ENCODE results near the gene PPP2R2B.

Gene PPP2R2B

DNA sequence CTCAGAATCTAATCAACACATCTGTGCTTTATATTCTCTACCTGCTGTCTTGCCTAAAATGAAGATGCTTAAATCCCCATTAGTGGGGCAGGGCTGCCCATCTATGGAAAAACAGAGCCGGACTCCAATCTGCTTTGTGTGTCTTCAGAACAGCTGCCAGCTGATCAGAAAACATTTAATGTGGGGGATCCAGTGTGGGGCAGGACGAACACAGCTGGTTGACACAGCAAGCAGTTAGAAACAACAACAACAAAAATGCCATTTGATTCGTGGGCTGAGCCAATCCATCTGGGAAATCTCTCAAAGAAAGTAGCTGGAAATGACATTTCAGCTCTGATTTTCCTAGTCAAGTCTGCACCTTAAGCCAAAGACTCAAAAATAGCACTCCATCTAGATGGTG, 99.8 kb downstream of the PPP2R2B start:
- no peak for DNase-seq

DNA sequence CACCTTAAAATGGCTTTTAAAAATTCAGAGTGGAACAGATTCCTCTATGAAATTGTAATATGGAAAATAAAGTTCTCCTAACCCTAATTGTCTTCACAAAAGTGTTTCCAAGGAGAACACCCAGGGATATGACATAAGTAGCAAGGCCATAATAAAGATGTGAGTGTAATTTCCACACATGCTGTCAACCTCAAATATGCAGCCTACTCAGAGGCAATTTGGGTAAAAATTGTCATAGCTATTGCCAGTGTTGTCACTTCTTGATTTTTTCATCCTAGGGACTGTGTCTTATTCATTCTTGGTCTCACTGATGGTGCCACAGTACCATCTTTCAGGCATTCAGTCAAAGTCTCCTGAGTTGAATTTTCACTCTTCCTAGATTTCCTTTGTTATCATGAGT, 100.3 kb downstream of the PPP2R2B start:
- DNase-seq, result no peak

DNA sequence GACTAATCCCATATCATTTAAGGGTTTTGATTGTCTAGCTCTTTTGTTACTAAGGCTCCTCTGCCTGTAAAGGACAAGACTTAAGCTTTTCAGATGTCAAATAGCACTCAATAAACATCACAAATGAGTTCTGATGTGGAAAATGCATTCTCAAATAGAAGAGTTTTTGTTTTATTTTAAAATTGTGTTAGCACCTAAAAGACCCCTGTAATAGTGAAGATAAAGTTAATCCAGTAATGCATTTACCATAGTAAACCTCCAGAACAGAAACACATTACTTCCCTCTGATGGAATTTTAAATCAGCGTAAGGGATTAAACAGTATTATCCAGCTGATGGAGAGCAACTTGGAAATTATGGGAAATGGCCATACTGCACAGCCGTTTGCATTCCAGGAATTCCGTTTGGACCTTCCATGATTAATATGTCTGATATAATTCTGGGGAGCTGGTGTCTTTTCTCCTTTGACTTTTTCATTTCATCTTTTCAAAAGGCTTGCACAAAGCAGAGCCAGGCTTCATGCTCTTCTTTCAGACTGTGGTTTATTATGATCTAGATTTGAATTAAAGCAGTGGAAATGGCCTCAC, 105.6 kb downstream of the PPP2R2B start:
- no peak for DNase-seq

DNA sequence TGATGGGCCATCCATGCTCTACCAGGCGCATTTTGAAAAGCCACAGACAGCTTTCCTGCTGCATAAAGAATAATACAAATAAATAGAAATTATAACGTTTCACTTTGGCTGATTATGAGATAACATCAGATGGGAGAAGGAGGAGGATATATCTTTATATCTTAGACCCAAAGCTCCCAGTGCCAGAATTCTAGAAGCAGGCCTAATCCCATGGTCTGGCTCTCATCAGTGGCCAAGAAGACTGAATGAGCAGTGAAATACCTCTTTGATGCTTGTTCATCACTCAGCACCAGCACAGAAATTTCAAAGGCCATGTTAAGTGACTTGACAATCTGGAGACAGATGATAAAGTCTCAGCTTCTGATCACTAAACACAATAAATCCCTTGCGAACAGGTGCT, 107.6 kb downstream of the PPP2R2B start:
- no peak for DNase-seq

DNA sequence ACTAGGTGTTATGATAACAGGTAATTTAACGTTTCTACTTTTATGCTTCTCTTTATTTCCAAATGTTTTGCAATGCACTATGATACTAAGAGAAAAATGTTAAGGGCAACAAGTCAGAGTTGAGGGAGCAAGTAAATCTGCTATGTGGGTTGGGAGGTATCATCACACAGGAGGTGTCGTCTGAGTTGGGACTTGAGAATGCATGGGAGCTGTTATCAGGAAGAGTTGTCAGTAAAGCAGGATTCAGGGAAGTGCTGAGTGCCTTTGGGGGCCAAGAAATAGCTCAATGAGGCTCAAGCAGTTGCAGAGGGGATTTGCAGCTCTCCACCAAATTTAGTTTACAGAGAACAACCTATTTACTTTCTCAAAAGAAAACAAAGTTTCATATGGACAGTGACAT, 108.0 kb downstream of the PPP2R2B start:
- no peak for DNase-seq

DNA sequence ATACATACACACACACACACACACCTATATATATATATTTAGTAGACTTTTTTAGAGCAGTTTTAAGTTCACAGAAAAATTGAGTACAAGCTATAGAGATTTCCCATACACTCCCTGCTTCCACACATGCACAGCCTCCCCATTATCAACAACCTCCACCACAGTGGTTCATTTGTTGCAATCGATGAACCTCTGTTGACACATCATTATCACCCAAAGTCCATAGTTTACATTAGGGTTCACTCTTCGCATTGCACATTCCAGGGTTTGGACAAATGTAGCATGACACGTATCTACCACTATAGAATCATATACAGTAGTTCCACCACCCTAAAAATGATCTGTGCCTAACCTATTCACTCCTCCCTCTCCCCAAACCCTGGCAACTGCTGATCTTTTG, 111.0 kb downstream of the PPP2R2B start:
- DNase-seq, result no peak

DNA sequence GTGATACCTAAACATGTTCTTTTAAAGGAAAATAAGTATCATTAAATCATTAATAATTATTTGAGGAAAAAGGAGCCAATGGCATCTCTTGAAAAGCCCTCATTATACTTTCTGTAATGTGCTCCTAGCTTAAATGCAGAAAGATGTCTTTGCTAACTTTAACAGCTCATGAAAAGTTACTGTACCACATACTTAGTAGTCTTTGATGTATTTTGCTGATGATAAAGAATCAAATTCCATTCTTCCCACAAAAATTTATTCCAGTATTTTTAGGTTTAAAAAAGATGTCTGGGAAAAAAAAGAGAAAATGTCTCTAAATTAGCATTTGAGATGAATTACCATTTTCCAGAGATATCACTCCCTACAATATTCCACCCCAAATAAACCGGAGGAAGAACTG, 112.5 kb downstream of the PPP2R2B start:
- no peak for DNase-seq

DNA sequence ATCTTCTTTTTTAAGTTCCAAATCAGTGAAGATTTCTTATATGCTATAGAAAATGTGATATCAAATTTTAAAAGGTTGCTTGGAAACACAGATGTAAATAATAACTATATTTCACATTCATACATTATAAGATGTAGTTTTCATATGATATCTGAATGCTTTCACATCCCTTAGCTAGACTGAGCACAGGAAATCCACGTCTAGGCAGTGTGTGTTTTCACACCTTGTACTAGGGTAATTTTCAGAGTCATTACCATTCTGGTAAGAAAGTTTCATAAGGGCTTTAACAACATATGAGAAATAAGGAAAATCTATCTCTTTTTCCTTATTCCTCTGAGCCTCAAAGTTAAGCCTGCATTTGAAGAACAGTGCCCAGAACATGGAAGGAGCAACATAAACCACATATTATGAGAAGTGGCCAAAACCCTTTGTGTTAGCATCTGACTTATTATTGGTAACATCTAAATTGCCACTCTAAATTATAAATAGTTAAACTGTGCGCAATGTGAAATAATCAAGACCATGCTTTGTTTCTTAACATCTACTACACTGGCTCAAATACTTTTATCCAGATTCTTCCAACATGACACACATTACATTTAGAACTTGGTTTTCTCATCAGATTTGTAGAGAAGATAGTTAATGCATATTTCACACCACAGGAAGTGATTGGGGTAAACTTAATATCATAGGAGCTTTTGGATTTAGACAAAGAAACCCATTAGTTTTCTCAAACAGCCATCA, 113.3 kb downstream of the PPP2R2B start:
- no peak for DNase-seq

DNA sequence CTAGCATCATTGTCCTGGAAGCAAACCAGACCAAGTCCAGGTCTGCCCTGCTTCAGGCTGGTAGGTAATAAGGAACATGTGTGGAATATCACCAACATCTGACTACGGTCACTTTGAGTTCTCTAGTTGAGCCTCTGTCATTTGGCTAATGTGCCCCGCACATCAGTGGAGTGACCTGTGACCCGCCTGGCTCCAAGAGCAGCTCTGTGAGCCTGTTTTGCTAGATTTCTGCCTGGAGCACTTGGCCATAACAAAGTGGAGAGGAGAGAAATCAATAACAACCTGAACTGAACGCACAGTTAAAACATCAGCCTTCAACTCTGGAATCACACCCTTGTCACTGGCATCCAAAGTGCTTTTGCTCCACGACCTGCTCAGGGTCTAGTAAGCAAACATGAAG, 115.7 kb downstream of the PPP2R2B start:
- no peak for DNase-seq

DNA sequence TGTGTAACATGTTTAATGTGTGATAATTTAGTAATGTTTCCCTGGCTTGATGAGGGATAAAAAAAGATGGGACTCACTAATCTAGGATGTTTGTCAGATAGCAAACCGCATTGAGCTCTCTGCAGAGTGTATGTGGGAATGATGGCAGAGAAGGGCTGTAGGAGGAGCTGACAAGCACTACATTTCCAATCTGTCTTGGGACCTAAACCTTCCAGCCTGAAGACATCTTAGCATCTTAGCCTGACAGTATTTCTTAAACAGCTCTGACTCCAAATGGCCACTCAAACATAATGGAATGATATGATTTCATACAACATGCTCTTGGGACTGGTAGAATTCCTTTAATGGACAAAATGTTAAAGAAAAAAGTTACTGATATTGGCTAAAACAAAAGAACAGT, 116.7 kb downstream of the PPP2R2B start:
- no peak for DNase-seq

DNA sequence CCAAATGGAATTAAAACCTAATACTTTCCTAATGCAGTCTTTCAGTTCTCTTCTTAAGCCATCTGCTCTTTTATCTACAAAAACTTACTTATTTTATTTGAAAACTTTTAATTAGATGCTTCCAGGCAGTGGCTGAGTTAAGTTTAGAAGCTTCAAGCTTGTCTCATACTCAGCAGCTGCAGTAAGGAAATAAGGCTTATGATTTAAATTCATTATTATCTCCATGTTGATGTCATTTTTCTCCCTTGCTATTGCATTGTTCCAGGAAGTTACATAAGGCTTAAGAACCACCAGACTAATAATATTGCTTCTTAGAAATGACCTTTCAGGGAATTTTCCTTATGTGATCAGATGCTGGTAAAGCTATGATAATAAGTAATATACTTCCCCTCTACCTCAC, 119.6 kb downstream of the PPP2R2B start:
- DNase-seq, result no peak

DNA sequence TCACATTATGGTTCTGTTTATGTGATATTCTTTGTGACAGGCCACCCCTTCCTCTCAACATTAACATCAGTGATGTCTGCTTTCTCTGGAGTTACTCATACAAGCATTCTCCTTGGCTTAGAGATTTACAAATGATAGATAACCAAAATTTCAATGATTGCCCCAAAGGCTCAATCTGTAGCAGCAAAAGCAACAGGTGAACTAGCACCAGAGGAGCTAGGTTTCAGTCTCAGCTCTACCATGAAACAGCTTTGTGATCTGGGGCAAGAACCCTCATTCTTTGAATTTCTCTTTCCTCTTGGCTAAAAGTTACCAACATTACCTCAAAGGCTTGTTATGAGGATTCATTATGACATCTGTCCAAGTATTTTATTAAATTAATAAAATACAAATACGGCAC, 120.5 kb downstream of the PPP2R2B start:
- DNase-seq, result no peak

DNA sequence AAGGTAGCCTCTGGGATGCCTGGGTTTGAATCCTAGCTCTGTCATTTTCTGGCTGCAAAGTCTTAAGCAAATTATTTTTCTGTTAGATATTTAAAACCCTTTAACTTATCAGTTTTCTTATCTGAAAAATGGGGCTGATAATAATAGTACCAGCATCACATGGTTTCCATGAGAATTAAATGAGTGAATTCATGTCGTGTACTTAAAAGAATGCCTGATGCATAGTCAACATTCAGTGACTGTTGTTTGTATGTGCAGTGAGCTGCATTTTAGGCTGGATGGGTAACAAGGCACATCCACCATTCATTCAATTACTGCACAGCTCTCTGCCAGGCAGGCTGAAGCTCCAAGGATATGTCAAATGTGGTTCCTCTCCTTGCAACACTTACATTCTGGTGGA, 122.0 kb downstream of the PPP2R2B start:
- no peak for DNase-seq

DNA sequence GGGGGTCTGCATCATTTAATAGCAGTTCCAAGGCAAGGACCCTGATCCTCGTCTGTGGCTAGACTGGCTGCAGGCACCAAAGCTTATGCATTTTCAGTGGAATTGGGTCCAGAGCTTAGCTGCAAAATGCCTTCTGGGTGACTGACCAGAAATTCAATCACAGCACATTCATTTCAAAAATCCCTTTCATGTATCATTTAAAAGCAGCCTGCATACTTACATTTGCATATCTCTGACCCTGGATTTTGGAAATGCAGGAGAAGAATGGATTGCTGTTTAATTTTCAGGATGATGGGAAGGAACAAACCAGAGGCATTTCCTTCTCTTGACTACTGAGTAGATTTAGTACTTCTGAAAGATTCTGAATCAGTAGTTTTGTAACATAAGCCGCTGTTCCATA, 122.8 kb downstream of the PPP2R2B start:
- DNase-seq, result no peak

DNA sequence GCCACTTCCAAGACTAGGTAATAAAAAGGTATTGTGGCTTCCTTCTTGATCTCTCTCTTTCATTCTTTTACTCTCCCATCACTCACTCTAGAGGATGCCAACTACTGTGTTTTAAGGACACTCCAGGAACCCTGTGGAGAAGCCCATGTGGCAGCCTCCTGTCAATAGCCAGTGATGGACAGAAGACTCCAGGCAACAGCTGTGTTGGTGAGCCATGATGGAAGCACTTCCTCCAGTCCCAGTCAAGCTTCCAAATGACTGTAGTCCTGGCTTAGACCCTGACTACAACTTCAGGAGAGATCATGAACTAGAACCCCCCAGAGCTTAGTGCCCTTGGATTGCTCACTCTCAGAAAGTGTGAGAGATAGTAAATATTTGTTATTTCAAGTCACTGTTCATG, 123.9 kb downstream of the PPP2R2B start:
- DNase-seq, result no peak

DNA sequence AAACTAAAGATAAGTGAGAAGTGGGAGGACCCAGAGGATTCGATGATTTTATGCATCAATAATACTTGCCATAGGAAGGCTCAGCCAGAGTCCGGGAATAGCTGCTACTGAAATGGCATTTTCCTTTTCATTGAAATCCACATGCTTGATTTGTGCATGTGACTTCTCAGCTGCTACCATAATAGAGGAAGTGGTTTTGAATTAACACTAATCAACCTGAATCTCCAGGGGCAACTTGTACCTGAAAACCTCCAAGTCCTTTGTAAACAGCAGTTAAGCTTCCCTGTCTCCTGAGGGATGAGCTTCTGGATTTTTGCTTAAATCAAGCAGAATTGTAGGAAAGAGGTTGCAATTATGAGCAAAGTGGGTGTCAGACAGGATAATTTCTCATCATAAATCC, 124.9 kb downstream of the PPP2R2B start:
- no peak for DNase-seq

DNA sequence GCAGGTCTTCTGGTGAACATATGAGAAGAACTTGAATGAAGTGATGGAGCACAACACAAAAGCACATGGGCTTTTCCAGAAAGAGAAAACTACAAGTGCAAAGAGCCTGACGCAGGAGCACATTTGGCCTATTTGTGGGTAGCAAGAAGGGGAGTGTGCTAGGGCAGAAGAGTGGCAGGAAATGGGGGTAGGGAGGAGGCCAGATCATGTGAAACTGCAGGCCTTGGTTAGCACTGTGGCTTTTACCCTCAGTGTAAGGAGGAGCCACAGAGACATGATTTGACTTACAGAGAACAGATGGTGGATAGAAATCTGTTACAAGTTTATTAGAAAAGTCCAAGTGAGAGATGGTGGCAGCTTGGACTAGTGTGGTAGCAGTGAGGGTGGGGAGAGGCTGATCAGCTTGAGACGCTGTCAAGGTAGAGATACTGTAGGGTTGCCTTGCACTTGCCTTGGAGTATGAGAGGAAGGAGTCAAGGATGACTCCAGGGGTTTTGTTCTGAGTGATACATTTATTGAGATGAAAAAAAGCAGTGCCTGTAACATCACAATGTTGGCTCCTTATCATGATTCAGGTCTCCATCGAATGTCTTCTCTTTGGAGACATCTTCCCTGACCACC, 126.7 kb downstream of the PPP2R2B start:
- DNase-seq, result peak; percentile 31

DNA sequence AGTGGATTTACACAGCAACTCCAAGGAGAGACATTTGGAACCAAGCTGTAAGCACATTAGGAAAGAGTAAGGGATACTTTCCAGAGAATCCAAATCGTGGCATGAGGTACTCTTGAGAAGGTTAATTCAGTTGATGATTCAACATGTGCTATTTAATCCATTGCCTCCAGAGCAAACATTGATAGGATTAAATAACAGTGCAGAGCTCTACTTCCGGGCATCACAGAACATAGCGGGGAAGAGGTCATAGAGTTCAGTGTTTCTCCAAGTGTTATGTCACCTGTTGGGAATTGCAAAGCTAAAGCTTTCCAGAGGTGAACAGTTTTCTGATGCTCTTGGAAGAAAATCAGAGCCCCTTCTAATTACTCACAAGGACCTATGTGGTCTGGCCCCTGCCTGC, 127.5 kb downstream of the PPP2R2B start:
- DNase-seq, result no peak

DNA sequence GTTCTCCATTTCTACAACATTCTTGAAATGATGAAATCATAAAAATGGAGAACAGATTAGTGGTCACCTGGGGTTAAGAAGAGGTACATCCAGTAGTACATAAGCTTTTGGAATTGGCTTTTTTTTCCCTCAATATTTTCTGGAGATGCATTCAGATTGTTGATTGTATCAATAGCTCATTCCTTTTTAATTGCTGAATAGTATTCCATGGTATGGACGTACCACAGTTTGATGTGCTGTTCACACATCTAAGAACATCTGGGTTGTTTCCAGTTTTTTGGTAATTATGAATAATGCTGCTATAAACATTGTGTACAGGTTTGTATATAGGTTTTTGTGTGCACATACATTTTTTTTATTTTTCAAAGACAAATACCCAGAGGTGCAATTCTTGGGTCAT, 130.0 kb downstream of the PPP2R2B start:
- DNase-seq, result no peak

DNA sequence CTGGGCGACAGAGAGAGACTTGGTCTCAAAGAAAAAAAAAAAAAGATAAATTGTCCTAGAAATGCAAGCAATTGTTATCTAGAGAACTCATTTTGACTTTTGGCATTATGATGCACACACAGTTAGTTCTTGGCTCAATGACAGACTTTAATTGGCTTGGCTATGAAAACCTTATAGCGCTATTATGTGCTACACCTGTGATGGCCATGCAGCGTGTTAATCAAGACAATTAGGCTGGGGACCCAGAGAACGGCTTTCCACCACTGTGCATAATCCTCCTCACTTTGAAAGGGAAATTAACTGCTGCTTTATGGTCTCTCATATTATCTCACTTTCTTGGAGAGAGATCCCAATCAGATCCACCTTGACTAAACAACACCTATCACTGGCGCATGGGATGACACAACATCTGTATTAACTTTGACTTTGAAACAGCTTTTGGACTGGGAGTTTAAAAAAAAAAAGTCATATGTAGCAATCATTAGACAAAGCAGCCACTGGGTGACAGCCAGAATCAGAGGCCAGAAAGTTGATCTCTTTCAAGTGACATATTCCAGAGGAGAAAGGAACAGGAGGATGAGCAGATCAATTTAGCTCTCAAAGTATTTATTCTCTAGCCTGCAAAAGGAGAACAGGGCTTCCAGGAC, 132.5 kb downstream of the PPP2R2B start:
- no peak for DNase-seq

DNA sequence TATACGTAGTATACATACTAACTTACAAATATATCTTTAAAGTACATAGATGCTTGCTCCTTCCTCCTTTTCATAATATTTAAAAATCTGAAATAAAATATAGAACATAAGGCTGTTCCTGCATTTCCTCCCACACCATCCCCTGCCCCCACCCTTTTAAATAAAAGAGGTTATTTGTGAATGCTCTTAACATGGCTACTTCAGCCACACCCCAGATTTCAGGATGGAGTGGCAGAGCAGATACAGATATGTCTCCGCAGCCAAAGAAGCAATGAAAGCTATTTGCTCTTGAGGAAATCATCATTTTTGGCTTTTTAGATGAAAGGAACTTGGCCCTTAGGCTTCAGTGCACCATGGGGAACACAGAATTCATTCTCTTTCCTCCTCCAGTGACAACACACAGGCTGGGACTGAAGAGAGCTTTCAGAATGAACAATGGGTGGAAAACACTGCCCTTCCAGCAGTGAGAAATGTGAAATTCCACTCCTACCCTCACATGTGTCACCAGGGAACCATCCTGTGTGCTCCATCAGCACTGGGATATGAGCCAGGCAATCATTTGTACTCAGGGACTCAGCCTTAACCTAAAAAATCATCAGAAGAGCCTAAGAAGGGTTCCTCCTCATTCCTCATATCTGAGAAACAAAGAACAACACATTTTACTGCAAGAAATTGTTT, 134.3 kb downstream of the PPP2R2B start:
- no peak for DNase-seq

DNA sequence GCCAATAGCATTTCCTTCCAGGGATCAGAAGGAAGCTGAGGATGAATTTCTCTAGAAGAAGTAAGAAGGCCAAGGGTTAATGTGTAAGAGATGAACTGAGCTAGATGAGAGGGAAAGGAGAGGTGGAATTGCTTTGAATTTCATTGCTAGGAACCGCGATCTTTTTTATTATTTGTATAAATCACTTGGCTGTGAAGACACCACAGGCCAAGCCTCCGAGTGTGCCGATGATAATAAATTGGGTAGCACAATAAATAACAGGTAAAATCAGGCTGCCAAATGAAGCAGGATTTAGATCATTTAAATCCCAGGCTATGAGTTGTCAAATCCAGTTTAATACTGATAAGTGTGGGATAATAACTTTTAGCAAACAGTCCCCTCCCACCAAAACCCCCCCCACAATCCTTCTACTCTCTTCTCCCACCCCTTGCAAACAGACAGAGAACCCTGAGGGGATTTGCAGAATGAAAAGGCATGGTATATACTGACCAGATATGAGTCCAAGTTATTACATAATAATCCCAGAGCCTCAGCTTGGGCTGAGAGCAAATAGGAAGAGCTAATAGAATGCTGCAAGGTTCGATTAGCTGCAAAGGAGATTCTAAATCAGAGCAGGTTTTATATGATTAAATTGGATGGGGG, 143.5 kb downstream of the PPP2R2B start:
- no peak for DNase-seq

DNA sequence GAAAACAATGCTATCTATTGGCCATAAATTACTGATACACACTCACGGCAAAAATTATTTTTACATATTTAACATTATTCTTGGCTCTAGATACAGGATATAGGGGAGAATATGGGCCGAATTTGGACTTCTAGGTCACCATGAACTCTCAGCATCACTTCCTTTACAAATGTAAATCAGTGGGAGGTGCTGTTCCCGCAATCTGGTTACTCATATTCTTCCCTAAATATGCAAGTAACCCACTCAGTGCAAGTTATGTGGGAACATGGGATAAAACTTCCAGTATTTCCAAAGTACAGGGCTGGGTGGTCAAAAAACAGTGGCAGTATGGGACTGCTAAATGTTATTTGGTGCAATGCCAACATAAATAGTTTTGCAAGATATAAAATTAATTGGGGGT, 145.6 kb downstream of the PPP2R2B start:
- no peak for DNase-seq
